Esophagus muscularis mucosa (tissue), 4 donors: ENCODE data around the gene PCSK9. TPM values are rescaled to one million over a fixed set of nuclear protein-coding genes. Genes with fewer than 3 reads are reported as not detected.
A peak's percentile ranks its signal among the peaks of the same experiment; 100 is the strongest.
"Not testable (repeated sequence)": the region's sequence is repeated elsewhere in the genome, so short reads cannot be mapped to it uniquely, and the experiment has no call there.

ENCODE experiments used
- DNase-seq: peaks from one replicate; pipeline ENCODE4 v3.0.0-alpha.2; 2017; ENCODE audit errors: extremely low spot score
- H3K27ac ChIP-seq, 4 donors: fragments of 200-600 bp; sonication (generic); replicated peaks in 1 of 4; 1 replicate in 3 of 4; 2 replicates in 1 of 4; pipeline ENCODE4 v1.5.1; 2016 to 2019; ENCODE audit warnings: mild to moderate bottlenecking in 1 of 4
- H3K27me3 ChIP-seq, 4 donors: fragments of 200-600 bp; sonication (generic); one replicate each; pipeline versions ENCODE4 v1.5.1 to v1.6.0; 2016 to 2019
- H3K36me3 ChIP-seq, 4 donors: fragments of 200-600 bp; sonication (generic); one replicate each; pipeline ENCODE4 v1.5.1; 2016 to 2019
- H3K4me1 ChIP-seq, 4 donors: fragments of 200-600 bp; sonication (generic); one replicate each; pipeline ENCODE4 v1.5.1; 2016 to 2019
- H3K4me3 ChIP-seq, 4 donors: fragments of 200-600 bp; sonication (generic); 1 replicate in 2 of 4; 2 replicates in 2 of 4; pipeline ENCODE4 v1.5.1; 2016 to 2019; ENCODE audit warnings: mild to moderate bottlenecking in 4 of 4, moderate library complexity in 1 of 4
- H3K9me3 ChIP-seq, 4 donors: fragments of 200-600 bp; sonication (generic); 1 replicate in 3 of 4; 2 replicates in 1 of 4; pipeline ENCODE4 v1.5.1; 2016 to 2019
- EP300 ChIP-seq: sonication (generic); formaldehyde crosslinking; IDR thresholded peaks from one replicate; pipeline ENCODE4 v1.6.1; 2017; ENCODE audit warnings: antibody characterized with exemption
- POLR2A ChIP-seq: fragments of 450-650 bp; IDR thresholded peaks from one replicate; pipeline ENCODE4 v1.6.1; 2017; ENCODE audit warnings: antibody characterized with exemption, moderate library complexity, mild to moderate bottlenecking, low read depth
- POLR2AphosphoS5 ChIP-seq, 2 donors: sonication (generic); formaldehyde crosslinking; IDR thresholded peaks; one replicate each; pipeline ENCODE4 v1.6.1; 2017; ENCODE audit warnings: antibody characterized with exemption in 2 of 2
- WGBS: methylation state at CpG from one replicate; pipeline ENCODE4 v1.1.5; 2018; 5-methylcytosine and 5-hydroxymethylcytosine counted together
- intact Hi-C: fragments of 100-400 bp; cut with DNase I; formaldehyde crosslinking; loops from one replicate; pipeline ENCODE4 v1.15.1; 2023
- total RNA-seq, 4 donors: library from RNA; depleted of rRNA; stranded (reverse); fragments of >200 nt; gene quantifications; one replicate each; pipeline versions ENCODE4 v1.1.0 to v1.2.1, GENCODE V29; 2016
- TF ChIP-seq, protein P1 (sequence below), 3 experiments: fragments of 200-600 bp in 2 of 3; fragments of 450-650 bp in 1 of 3; sonication (generic) in 2 of 3; IDR thresholded peaks; one replicate each; pipeline ENCODE4 v1.5.1; 2017 to 2019; ENCODE audit warnings: antibody characterized with exemption in 3 of 3, mild to moderate bottlenecking in 2 of 3, moderate library complexity in 1 of 3

Gene PCSK9
- total RNA-seq, 4 donors from 2014 or later, result 0.17 to 0.29 TPM; not detected in 2

DNA sequence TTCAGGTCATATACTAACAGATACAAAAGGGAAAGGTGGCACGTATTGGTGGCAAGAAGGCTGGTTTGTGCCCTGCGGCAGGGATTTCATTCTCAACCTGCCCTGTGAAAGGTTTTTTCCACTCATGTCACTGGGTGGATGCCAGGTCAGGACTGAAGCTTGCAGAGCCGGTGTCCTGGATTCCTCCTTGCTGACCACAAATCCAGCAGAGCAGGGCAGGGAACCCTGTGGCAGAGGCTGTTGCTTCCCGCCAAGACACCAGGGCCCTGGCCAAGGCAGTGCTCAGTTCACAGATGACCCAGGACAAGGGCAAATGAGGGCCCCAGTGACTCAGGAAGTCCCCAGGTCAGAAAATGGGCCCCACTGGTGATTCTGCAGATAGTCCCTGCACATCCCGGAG lies 24.2 kb upstream of the PCSK9 start:
- H3K4me3 ChIP-seq, result no peak overlapping the region
- no peak for TF ChIP-seq POLR2AphosphoS5 (IDR thresholded peaks at IDR 0.05)
- no peak for TF ChIP-seq POLR2A
- TF ChIP-seq EP300, result no peak
- TF ChIP-seq, protein P1, sequence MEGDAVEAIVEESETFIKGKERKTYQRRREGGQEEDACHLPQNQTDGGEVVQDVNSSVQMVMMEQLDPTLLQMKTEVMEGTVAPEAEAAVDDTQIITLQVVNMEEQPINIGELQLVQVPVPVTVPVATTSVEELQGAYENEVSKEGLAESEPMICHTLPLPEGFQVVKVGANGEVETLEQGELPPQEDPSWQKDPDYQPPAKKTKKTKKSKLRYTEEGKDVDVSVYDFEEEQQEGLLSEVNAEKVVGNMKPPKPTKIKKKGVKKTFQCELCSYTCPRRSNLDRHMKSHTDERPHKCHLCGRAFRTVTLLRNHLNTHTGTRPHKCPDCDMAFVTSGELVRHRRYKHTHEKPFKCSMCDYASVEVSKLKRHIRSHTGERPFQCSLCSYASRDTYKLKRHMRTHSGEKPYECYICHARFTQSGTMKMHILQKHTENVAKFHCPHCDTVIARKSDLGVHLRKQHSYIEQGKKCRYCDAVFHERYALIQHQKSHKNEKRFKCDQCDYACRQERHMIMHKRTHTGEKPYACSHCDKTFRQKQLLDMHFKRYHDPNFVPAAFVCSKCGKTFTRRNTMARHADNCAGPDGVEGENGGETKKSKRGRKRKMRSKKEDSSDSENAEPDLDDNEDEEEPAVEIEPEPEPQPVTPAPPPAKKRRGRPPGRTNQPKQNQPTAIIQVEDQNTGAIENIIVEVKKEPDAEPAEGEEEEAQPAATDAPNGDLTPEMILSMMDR (IDR thresholded peaks at IDR 0.05), result no peak
- no peaks in the 10 kb centered on the region for H3K9me3 ChIP-seq
- intact Hi-C loops, result no loop called here
- no peak for DNase-seq
- H3K27me3 ChIP-seq, result peaks cover 0 to 50% (median 0%) of the 10 kb centered on the region in 4 donors
- H3K27ac ChIP-seq, result no peak overlapping the region
- H3K36me3 ChIP-seq, result no peaks in the 10 kb centered on the region
- 87% methylated on average over 5 of the region's 5 CpGs for WGBS
- H3K4me1 ChIP-seq, result no peaks in the 10 kb centered on the region

- no peaks in the 10 kb centered on the region for H3K4me1 ChIP-seq
- H3K27ac ChIP-seq, result no peak overlapping the region
- no peak overlapping the region for H3K4me3 ChIP-seq
- H3K9me3 ChIP-seq, result no peaks in the 10 kb centered on the region
- WGBS, result 70% methylated on average over 12 of the region's 12 CpGs
- intact Hi-C loops, result no loop called here
- H3K36me3 ChIP-seq, result no peaks in the 10 kb centered on the region
- DNase-seq, result no peak
- peaks cover 0 to 52% (median 0%) of the 10 kb centered on the region in 4 donors for H3K27me3 ChIP-seq
- TF ChIP-seq POLR2A (no peak), EP300 (no peak), POLR2AphosphoS5 (IDR thresholded peaks at IDR 0.05) (no peak)
- TF ChIP-seq, protein P1 (IDR thresholded peaks at IDR 0.05), result no peak
Observed at GRCh38 chr1:55015731-55016620, 23.4 kb upstream of the PCSK9 start.

- no peak for TF ChIP-seq POLR2A
- TF ChIP-seq, protein P1 (IDR thresholded peaks at IDR 0.05), result no peak
- TF ChIP-seq POLR2AphosphoS5 (IDR thresholded peaks at IDR 0.05), result no peak
- TF ChIP-seq EP300, result no peak
- no peak for DNase-seq
- no peak overlapping the region for H3K4me3 ChIP-seq
- H3K4me1 ChIP-seq, result peaks cover 0 to 5% (median 0%) of the 10 kb centered on the region in 4 donors
- WGBS, result 91% methylated on average over 8 of the region's 9 CpGs
- intact Hi-C loops, result no loop called here
- no peaks in the 10 kb centered on the region for H3K9me3 ChIP-seq
- H3K27ac ChIP-seq, result no peak overlapping the region
- no peaks in the 10 kb centered on the region for H3K36me3 ChIP-seq
- peaks cover 0 to 51% (median 0%) of the 10 kb centered on the region in 4 donors for H3K27me3 ChIP-seq
Observed at GRCh38 chr1:55018395-55018794, 21.0 kb upstream of the PCSK9 start.

GRCh38 chr1:55021942-55022546 lies 17.3 kb upstream of the PCSK9 start:
- intact Hi-C loops, result no loop called here
- no peaks in the 10 kb centered on the region for H3K36me3 ChIP-seq
- H3K27ac ChIP-seq, result no peak overlapping the region
- H3K4me3 ChIP-seq, result no peak overlapping the region
- WGBS, result 65% methylated on average over 10 of the region's 15 CpGs
- TF ChIP-seq, protein P1 (IDR thresholded peaks at IDR 0.05), result peak; percentile 65 to 85 (median 73)
- TF ChIP-seq POLR2AphosphoS5 (IDR thresholded peaks at IDR 0.05) (no peak), EP300 (no peak), POLR2A (no peak)
- peaks cover 0 to 5% (median 0%) of the 10 kb centered on the region in 4 donors for H3K4me1 ChIP-seq
- DNase-seq, result no peak
- H3K27me3 ChIP-seq, result peaks cover 0 to 23% (median 0%) of the 10 kb centered on the region in 4 donors
- H3K9me3 ChIP-seq, result no peaks in the 10 kb centered on the region

- intact Hi-C loops, H3K27ac ChIP-seq, H3K9me3 ChIP-seq, H3K4me1 ChIP-seq, H3K4me3 ChIP-seq, DNase-seq, H3K36me3 ChIP-seq: not testable (repeated sequence)
- H3K27me3 ChIP-seq, result peaks cover 0 to 13% (median 0%) of the 10 kb centered on the region in 4 donors
- 87% methylated on average over 10 of the region's 10 CpGs for WGBS
Observed at GRCh38 chr1:55024163-55024562, 15.2 kb upstream of the PCSK9 start.

- H3K4me3 ChIP-seq, H3K27ac ChIP-seq, H3K9me3 ChIP-seq, intact Hi-C loops, H3K4me1 ChIP-seq, H3K36me3 ChIP-seq, DNase-seq: not testable (repeated sequence)
- H3K27me3 ChIP-seq, result peaks cover 0 to 12% (median 0%) of the 10 kb centered on the region in 4 donors
- 77% methylated on average over 3 of the region's 3 CpGs for WGBS
Observed at GRCh38 chr1:55026682-55027081, 12.7 kb upstream of the PCSK9 start.

DNA sequence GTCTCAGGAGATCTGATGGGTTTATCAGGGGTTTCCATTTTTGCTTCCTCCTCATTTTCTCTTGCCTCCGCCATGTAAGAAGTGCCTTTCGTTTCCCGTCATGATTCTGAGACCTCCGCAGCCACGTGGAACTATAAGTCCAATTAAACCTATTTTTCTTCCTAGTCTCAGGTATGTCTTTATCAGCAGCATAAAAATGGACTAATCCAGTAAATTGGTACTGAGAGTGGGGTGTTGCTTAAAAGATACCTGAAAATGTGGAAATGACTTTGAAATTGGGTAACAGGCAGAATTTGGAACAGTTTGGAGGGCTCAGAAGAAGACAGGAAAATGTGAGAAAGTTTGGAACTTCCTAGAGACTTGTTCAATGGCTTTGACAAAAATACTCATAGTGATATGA lies 8.2 kb upstream of the PCSK9 start:
- peaks cover 0 to 13% (median 6%) of the 10 kb centered on the region in 4 donors for H3K27me3 ChIP-seq
- H3K36me3 ChIP-seq, DNase-seq, H3K27ac ChIP-seq, intact Hi-C loops, H3K9me3 ChIP-seq, H3K4me3 ChIP-seq: not testable (repeated sequence)
- H3K4me1 ChIP-seq, result peaks cover 0 to 13% (median 7%) of the 10 kb centered on the region in 4 donors
- 92% methylated on average over 5 of the region's 5 CpGs for WGBS
